ENCODE measurements around the gene SIAH1. TPM values are rescaled to one million over a fixed set of nuclear protein-coding genes. Genes with fewer than 3 reads are reported as not detected.
"Not testable (repeated sequence)": the region's sequence is repeated elsewhere in the genome, so short reads cannot be mapped to it uniquely, and the experiment has no call there.

SIAH1 gene
- total and polyA plus RNA-seq, 2 experiments from 2014 or later = 38.8 to 45.5 TPM

DNA sequence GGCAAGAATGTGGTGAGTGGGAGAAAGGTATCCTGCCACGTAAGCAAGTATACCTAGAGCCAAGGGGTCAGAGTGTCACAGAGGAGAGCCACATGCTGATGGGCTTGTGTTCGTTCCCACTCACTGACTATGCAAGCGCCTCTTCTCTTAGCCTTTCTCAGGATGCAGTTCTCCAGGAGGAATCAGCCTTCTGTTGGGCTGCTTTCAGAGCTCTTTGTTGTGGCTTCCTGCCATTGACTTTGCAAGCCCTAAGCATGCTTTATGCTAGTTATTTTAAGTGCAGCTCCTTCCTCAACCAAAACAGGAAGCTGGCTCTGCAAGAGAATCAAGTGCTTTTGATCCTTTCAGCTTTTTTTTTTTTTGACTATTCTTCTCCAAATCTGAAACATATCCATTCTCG is 66.6 kb downstream of the SIAH1 start:
- WGBS (ENCODE audit: low lambda C conversion rate, missing lambda C conversion rate) = 82% methylated on average over 4 of the region's 4 CpGs
- TF ChIP-seq EZH2phosphoT487 (IDR thresholded peaks at IDR 0.05; ENCODE audit: low read depth, severe bottlenecking, unreplicated experiment) (no peak), CTCF (IDR thresholded peaks at IDR 0.05; ENCODE audit: poor library complexity) (no peak), EZH2 (IDR thresholded peaks at IDR 0.05; ENCODE audit: borderline replicate concordance) (no peak)
- Histone ChIP-seq H3K27ac (no peak overlapping the region), H2AFZ (no peak overlapping the region), H3K79me2 (peaks cover 9% of the 10 kb centered on the region), H3K4me3 (no peak overlapping the region), H3K36me3 (replicated peaks; ENCODE audit: insufficient read depth, low read depth) (no peaks in the 10 kb centered on the region), H3K27me3 (no peaks in the 10 kb centered on the region), H4K20me1 (ENCODE audit: insufficient read depth, poor library complexity, severe bottlenecking) (no peaks in the 10 kb centered on the region), H3K4me1 (ENCODE audit: insufficient read depth) (no peaks in the 10 kb centered on the region), H3K4me2 (no peak overlapping the region), H3K9me3 (ENCODE audit: low read depth) (no peaks in the 10 kb centered on the region), H3K9me2 (replicated peaks; ENCODE audit: insufficient read depth) (no peaks in the 10 kb centered on the region)
- DNase-seq (ENCODE audit: low spot score) = no peak

- H3K79me2 ChIP-seq = peaks cover 10% of the 10 kb centered on the region
- H3K4me3 ChIP-seq = no peak overlapping the region
- no peaks in the 10 kb centered on the region for H3K4me1 ChIP-seq (ENCODE audit: insufficient read depth)
- H3K27ac ChIP-seq = no peak overlapping the region
- no peak for DNase-seq (ENCODE audit: low spot score)
- H3K9me2 ChIP-seq (replicated peaks; ENCODE audit: insufficient read depth) = no peaks in the 10 kb centered on the region
- no peaks in the 10 kb centered on the region for H3K36me3 ChIP-seq (replicated peaks; ENCODE audit: insufficient read depth, low read depth)
- H3K27me3 ChIP-seq = no peaks in the 10 kb centered on the region
- H2AFZ ChIP-seq = no peak overlapping the region
- H3K9me3 ChIP-seq (ENCODE audit: low read depth) = no peaks in the 10 kb centered on the region
- H4K20me1 ChIP-seq (ENCODE audit: insufficient read depth, poor library complexity, severe bottlenecking) = no peaks in the 10 kb centered on the region
- H3K4me2 ChIP-seq = no peak overlapping the region
- TF ChIP-seq CTCF (IDR thresholded peaks at IDR 0.05; ENCODE audit: poor library complexity) (no peak), EZH2phosphoT487 (IDR thresholded peaks at IDR 0.05; ENCODE audit: low read depth, severe bottlenecking, unreplicated experiment) (no peak), EZH2 (IDR thresholded peaks at IDR 0.05; ENCODE audit: borderline replicate concordance) (no peak)
- 79% methylated on average over 2 of the region's 2 CpGs for WGBS (ENCODE audit: low lambda C conversion rate, missing lambda C conversion rate)
Measured at GRCh38 chr16:48317614-48318315, 67.4 kb downstream of the SIAH1 start.

DNA sequence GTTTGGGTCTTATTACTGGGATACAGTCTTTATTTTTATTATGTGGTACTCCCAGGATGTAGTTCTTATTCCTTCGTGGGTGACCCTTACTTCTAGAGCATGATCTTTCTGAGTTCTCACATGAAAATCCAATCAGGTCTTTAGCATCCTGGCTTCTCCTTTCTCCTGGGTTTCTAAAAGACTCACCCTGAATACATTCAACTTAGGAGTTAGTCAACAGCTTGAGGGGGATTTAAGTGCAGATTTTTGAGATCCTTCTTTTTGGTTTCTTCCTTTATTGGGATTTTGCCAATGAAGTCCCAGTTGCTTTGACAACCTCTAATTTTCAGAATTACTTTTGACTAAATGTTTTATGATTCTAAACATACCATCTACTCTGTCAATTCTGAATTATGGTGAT is 68.2 kb downstream of the SIAH1 start:
- 73% methylated on average over 1 of the region's 1 CpG for WGBS (ENCODE audit: low lambda C conversion rate, missing lambda C conversion rate)
- no peak overlapping the region for H3K4me2 ChIP-seq

GRCh38 chr16:48313905-48314304 is 71.3 kb downstream of the SIAH1 start:
- Histone ChIP-seq H3K9me3 (ENCODE audit: low read depth) (peaks cover 26% of the 10 kb centered on the region), H3K79me2 (peaks cover 24% of the 10 kb centered on the region)
- H4K20me1 ChIP-seq (ENCODE audit: insufficient read depth, poor library complexity, severe bottlenecking); H3K27me3 ChIP-seq; H3K4me3 ChIP-seq; H3K9me2 ChIP-seq (replicated peaks; ENCODE audit: insufficient read depth); H3K27ac ChIP-seq; H3K36me3 ChIP-seq (replicated peaks; ENCODE audit: insufficient read depth, low read depth); H3K4me1 ChIP-seq (ENCODE audit: insufficient read depth); DNase-seq (ENCODE audit: low spot score); H2AFZ ChIP-seq; H3K4me2 ChIP-seq: not testable (repeated sequence)
- 98% methylated on average over 3 of the region's 3 CpGs for WGBS (ENCODE audit: low lambda C conversion rate, missing lambda C conversion rate)

More for the DNA sequence above, 68.2 kb downstream of the SIAH1 start:
- no peak overlapping the region for H3K4me3 ChIP-seq
- TF ChIP-seq EZH2 (IDR thresholded peaks at IDR 0.05; ENCODE audit: borderline replicate concordance) (no peak), CTCF (IDR thresholded peaks at IDR 0.05; ENCODE audit: poor library complexity) (no peak), EZH2phosphoT487 (IDR thresholded peaks at IDR 0.05; ENCODE audit: low read depth, severe bottlenecking, unreplicated experiment) (no peak)
- H4K20me1 ChIP-seq (ENCODE audit: insufficient read depth, poor library complexity, severe bottlenecking) = no peaks in the 10 kb centered on the region
- peaks cover 13% of the 10 kb centered on the region for H3K79me2 ChIP-seq
- DNase-seq (ENCODE audit: low spot score) = no peak
- no peaks in the 10 kb centered on the region for H3K36me3 ChIP-seq (replicated peaks; ENCODE audit: insufficient read depth, low read depth)
- H3K4me1 ChIP-seq (ENCODE audit: insufficient read depth) = no peaks in the 10 kb centered on the region
- no peaks in the 10 kb centered on the region for H3K9me2 ChIP-seq (replicated peaks; ENCODE audit: insufficient read depth)
- no peak overlapping the region for H2AFZ ChIP-seq
- H3K9me3 ChIP-seq (ENCODE audit: low read depth) = no peaks in the 10 kb centered on the region
- H3K27me3 ChIP-seq = no peaks in the 10 kb centered on the region
- no peak overlapping the region for H3K27ac ChIP-seq

Measured in hepatocyte (in vitro differentiated cells).